Coronary artery (tissue), 2 donors: ENCODE data around the gene ANO6.

Experiments
- DNase-seq: peaks from one replicate; pipeline ENCODE4 v3.0.0-alpha.2; 2017; ENCODE audit warnings: low spot score
- H3K27ac ChIP-seq, 2 donors: fragments of 200-600 bp; sonication (generic); one replicate each; pipeline ENCODE4 v1.5.1; 2016 to 2019
- H3K4me3 ChIP-seq: fragments of 200-600 bp; sonication (generic); 2 replicates; pipeline ENCODE4 v1.5.1; 2016; ENCODE audit warnings: mild to moderate bottlenecking, moderate library complexity
- TF ChIP-seq, protein P1 (sequence below): fragments of 200-600 bp; sonication (generic); IDR thresholded peaks from one replicate; pipeline ENCODE4 v1.5.1; 2019; ENCODE audit warnings: antibody characterized with exemption

Gene ANO6

DNA sequence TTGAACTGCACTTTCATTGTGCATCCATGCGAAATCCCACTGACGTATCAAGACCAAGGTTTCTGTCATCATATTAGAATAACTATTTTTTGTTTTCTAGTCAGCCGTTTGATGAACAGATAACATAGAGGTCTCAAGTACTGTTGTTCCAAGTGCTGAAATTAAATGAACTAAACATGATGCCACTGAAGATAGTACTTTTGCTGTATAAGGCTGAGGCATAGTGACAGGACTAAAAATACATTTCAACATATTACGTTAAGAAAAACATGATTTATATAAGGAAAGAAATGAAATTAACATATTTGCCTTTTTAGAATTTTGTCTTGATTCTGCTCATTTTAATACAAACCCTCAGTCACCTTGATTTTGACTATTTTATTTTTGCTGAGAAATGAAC lies 82.2 kb downstream of the ANO6 start:
- Histone ChIP-seq H3K4me3 (no peak overlapping the region), H3K27ac (peak overlapping the region; percentile 5 to 67)
- TF ChIP-seq, protein P1, sequence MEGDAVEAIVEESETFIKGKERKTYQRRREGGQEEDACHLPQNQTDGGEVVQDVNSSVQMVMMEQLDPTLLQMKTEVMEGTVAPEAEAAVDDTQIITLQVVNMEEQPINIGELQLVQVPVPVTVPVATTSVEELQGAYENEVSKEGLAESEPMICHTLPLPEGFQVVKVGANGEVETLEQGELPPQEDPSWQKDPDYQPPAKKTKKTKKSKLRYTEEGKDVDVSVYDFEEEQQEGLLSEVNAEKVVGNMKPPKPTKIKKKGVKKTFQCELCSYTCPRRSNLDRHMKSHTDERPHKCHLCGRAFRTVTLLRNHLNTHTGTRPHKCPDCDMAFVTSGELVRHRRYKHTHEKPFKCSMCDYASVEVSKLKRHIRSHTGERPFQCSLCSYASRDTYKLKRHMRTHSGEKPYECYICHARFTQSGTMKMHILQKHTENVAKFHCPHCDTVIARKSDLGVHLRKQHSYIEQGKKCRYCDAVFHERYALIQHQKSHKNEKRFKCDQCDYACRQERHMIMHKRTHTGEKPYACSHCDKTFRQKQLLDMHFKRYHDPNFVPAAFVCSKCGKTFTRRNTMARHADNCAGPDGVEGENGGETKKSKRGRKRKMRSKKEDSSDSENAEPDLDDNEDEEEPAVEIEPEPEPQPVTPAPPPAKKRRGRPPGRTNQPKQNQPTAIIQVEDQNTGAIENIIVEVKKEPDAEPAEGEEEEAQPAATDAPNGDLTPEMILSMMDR: no peak
- no peak for DNase-seq

GRCh38 chr12:45298721-45299692 lies 83.1 kb downstream of the ANO6 start:
- TF ChIP-seq, protein P1: no peak
- DNase-seq: no peak

DNA sequence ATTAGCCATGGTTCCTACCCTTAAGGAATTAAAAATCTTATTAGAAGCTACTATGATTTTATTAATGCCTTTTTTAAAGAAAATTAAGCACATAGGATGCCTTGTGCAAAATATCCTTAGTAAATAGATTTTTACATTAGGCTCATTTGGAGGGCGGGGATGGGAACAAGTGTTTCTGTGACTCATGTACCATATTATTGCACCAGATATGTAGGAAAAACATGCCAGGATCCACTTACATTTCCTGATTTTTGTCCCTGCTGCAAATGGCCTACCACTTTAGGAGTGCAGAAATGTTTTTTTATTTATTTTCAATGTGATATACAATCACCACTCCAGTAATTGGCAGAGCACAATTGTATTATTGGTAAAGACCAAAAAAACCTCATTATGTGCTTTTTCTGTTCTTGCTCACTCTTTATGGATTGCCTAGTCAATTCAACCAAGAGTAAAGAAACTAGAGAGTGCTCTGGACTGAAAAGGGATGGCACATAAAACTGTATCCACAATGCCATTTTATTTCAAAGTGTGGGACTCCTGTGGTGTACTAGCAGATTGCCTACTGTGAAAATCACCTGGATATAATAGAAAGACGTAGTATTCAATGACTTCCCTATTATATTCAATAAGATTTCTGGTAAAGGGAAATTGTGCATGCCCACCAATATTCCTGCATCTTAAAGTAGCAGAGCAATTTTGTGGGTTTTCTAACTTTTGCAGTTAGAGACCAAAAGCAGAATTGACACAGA lies 86.9 kb downstream of the ANO6 start:
- peak overlapping the region in 1 of 2 donors; percentile 86 for H3K27ac ChIP-seq
- TF ChIP-seq, protein P1: no peak
- no peak for DNase-seq

More at GRCh38 chr12:45298721-45299692, 83.1 kb downstream of the ANO6 start:
- no peak overlapping the region for H3K4me3 ChIP-seq
- peak overlapping the region; percentile 65 to 67 for H3K27ac ChIP-seq

GRCh38 chr12:45303945-45304344 lies 88.0 kb downstream of the ANO6 start:
- peak overlapping the region; percentile 70 to 86 for H3K27ac ChIP-seq
- DNase-seq: no peak
- no peak overlapping the region for H3K4me3 ChIP-seq
- TF ChIP-seq, protein P1: no peak

More for the DNA sequence above, 86.9 kb downstream of the ANO6 start:
- H3K4me3 ChIP-seq: no peak overlapping the region

- no peak for DNase-seq
- peak overlapping the region; percentile 70 to 86 for H3K27ac ChIP-seq
- TF ChIP-seq, protein P1: no peak
- H3K4me3 ChIP-seq: no peak overlapping the region
These were observed 88.8 kb downstream of the ANO6 start for GRCh38 chr12:45304514-45305178.

DNA sequence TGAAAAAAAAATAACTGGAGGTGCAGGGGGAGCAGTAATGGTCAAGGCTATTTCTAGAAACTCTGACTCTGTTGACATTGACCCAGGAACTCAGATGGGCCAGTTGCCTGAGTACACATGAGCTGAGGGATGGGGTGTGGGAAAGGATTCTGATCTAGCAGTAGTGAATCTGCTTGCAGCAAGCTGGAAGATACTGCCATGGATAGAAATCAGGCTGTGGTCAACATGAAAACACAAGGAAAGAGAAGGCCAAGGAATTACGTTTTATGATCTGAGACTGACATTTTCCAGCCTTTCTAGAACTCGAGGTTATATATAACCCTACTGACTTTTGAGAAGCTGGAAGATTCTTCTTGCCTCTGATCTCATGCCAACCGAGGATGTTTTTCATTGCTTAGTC lies 90.0 kb downstream of the ANO6 start:
- TF ChIP-seq, protein P1: no peak
- no peak for DNase-seq
- H3K27ac ChIP-seq: peak overlapping the region; percentile 70 to 86

More for the DNA sequence above, 90.0 kb downstream of the ANO6 start:
- H3K4me3 ChIP-seq: no peak overlapping the region
